ENCODE results near the gene GAD2.

The GAD2 gene

GRCh38 chr10:26216585-26217395 is at the start of gene GAD2:
Gene GAD2 (plus strand): TSS chr10:26216774. CDS start chr10:26216810, 36 bp downstream.
- peaks cover 100% of the 10 kb centered on the region for H3K27me3 ChIP-seq (ENCODE audit: control insufficient read depth, insufficient read depth, low read length)
- H3K27ac ChIP-seq (ENCODE audit: low read depth, low read length) = no peak within 1 kb of the TSS
- peaks cover 51% of the 10 kb centered on the region for H3K4me1 ChIP-seq (ENCODE audit: control insufficient read depth, insufficient read depth, low read length)
- peak within 1 kb of the TSS; percentile 58 for H3K4me3 ChIP-seq (ENCODE audit: low read depth, low read length)
- H3K9me3 ChIP-seq (ENCODE audit: control insufficient read depth, insufficient read depth, low read depth, low read length) = no peaks in the 10 kb centered on the region
- peak within 1 kb of the TSS; percentile 60 for H3K9ac ChIP-seq (ENCODE audit: low read length)
- H3K36me3 ChIP-seq (ENCODE audit: control insufficient read depth, insufficient read depth, low read length) = no peaks in the 10 kb centered on the region

DNA sequence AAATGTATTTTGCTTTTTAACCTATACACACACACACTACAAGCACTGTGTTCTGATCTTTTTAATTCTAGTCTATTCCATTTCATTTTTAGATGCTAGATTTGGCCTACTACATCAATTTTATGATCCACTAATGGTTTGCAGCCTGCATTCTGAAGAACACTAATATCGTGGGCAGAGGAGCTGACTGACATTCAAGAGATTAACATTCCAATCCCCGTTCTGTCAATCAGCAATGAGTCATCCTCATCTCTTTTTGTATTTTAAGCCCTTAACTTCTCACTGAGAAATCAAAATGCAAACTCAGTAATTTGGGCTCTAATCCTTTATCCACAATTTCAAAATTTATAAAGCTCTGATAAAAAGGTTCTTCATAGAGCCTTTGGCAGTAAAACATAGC is 47.1 kb upstream of the GAD2 start:
- Histone ChIP-seq H3K4me1 (ENCODE audit: control insufficient read depth, insufficient read depth, low read length) (peaks cover 26% of the 10 kb centered on the region), H3K36me3 (ENCODE audit: control insufficient read depth, insufficient read depth, low read length) (no peaks in the 10 kb centered on the region), H3K27ac (ENCODE audit: low read depth, low read length) (no peak overlapping the region), H3K9ac (ENCODE audit: low read length) (no peak overlapping the region), H3K9me3 (ENCODE audit: control insufficient read depth, insufficient read depth, low read depth, low read length) (no peaks in the 10 kb centered on the region), H3K27me3 (ENCODE audit: control insufficient read depth, insufficient read depth, low read length) (no peaks in the 10 kb centered on the region), H3K4me3 (ENCODE audit: low read depth, low read length) (no peak overlapping the region)

DNA sequence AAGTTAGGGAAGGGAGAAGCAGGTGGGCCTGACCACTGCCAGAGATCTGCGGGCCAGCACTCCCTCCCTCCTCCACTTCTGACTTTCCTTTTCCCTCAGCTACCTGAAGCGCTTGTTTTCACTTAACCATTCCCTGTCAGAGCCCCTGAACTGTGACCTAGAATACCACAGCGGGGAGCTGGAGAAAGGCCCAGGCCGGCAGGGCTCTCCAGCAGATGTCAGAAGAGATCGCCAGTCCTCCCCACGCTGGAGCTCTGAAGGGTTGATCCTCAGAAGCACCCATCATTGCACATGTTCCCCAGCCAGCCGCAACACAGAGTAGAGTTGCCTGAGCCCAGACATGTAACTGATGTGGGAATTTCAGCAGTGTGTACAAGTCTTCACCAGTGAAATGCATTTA is 44.4 kb upstream of the GAD2 start:
- Histone ChIP-seq H3K4me3 (ENCODE audit: low read depth, low read length) (no peak overlapping the region), H3K27ac (ENCODE audit: low read depth, low read length) (no peak overlapping the region), H3K27me3 (ENCODE audit: control insufficient read depth, insufficient read depth, low read length) (no peaks in the 10 kb centered on the region)

GRCh38 chr10:26173837-26174236 is 42.7 kb upstream of the GAD2 start:
- Histone ChIP-seq H3K27ac (ENCODE audit: low read depth, low read length) (no peak overlapping the region), H3K4me3 (ENCODE audit: low read depth, low read length) (no peak overlapping the region), H3K27me3 (ENCODE audit: control insufficient read depth, insufficient read depth, low read length) (no peaks in the 10 kb centered on the region), H3K36me3 (ENCODE audit: control insufficient read depth, insufficient read depth, low read length) (no peaks in the 10 kb centered on the region), H3K4me1 (ENCODE audit: control insufficient read depth, insufficient read depth, low read length) (peaks cover 26% of the 10 kb centered on the region), H3K9ac (ENCODE audit: low read length) (no peak overlapping the region), H3K9me3 (ENCODE audit: control insufficient read depth, insufficient read depth, low read depth, low read length) (no peaks in the 10 kb centered on the region)

More for the DNA sequence above, 44.4 kb upstream of the GAD2 start:
- H3K9ac ChIP-seq (ENCODE audit: low read length) = no peak overlapping the region
- H3K36me3 ChIP-seq (ENCODE audit: control insufficient read depth, insufficient read depth, low read length) = no peaks in the 10 kb centered on the region
- H3K4me1 ChIP-seq (ENCODE audit: control insufficient read depth, insufficient read depth, low read length) = peaks cover 26% of the 10 kb centered on the region
- H3K9me3 ChIP-seq (ENCODE audit: control insufficient read depth, insufficient read depth, low read depth, low read length) = no peaks in the 10 kb centered on the region

DNA sequence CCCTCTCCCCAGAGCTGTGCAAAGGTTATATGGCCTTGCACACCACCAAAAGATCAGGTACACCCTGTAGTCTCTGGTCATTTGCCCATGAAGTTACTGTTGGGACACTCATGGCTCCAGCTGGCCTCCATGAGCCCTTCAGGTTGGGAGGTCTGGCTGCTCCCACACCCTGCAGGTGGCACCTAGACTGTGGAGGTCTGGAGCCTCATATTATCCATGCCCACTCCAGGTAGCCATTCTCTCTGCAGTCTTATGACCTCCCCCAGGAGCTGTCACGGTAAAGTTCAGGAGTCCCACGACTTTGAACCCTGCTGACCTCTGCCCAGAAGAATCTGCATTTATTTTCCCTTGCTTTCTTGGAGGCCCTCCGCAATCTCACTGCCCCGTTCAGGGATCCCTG is 39.2 kb upstream of the GAD2 start:
- H3K4me3 ChIP-seq (ENCODE audit: low read depth, low read length) = no peak overlapping the region
- no peak overlapping the region for H3K9ac ChIP-seq (ENCODE audit: low read length)
- H3K27me3 ChIP-seq (ENCODE audit: control insufficient read depth, insufficient read depth, low read length) = no peaks in the 10 kb centered on the region
- H3K9me3 ChIP-seq (ENCODE audit: control insufficient read depth, insufficient read depth, low read depth, low read length) = no peaks in the 10 kb centered on the region
- H3K4me1 ChIP-seq (ENCODE audit: control insufficient read depth, insufficient read depth, low read length) = peaks cover under 1% of the 10 kb centered on the region; the same call in 1 of the 2 replicates
- no peaks in the 10 kb centered on the region for H3K36me3 ChIP-seq (ENCODE audit: control insufficient read depth, insufficient read depth, low read length)
- no peak overlapping the region for H3K27ac ChIP-seq (ENCODE audit: low read depth, low read length)

- Histone ChIP-seq H3K9ac (ENCODE audit: low read length) (no peak overlapping the region), H3K27ac (ENCODE audit: low read depth, low read length) (no peak overlapping the region), H3K27me3 (ENCODE audit: control insufficient read depth, insufficient read depth, low read length) (no peaks in the 10 kb centered on the region), H3K4me1 (ENCODE audit: control insufficient read depth, insufficient read depth, low read length) (no peaks in the 10 kb centered on the region), H3K9me3 (ENCODE audit: control insufficient read depth, insufficient read depth, low read depth, low read length) (no peaks in the 10 kb centered on the region), H3K4me3 (ENCODE audit: low read depth, low read length) (no peak overlapping the region), H3K36me3 (ENCODE audit: control insufficient read depth, insufficient read depth, low read length) (no peaks in the 10 kb centered on the region)
These were observed 22.3 kb upstream of the GAD2 start for GRCh38 chr10:26194275-26194674.

DNA sequence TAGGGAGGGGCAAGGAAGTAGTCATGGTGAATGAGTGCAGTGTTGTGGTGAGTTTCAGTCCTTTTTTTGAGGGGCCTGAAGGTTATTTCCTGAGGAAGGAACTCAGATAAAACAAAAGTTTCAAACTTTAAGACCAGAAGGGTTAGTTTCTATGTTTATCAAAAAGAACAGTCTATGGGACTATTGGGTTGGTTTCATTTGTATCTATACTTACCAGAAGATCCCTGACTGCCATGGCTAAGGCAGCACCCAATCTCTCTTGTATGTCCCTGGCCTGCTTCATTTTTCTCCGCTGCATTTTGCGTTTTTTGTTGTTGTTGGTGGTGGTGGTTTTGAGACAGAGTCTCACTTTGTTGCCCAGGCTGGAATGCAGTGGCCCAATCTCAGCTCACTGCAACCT is 19.3 kb upstream of the GAD2 start:
- Histone ChIP-seq H3K4me3 (ENCODE audit: low read depth, low read length) (no peak overlapping the region), H3K27me3 (ENCODE audit: control insufficient read depth, insufficient read depth, low read length) (no peaks in the 10 kb centered on the region), H3K9me3 (ENCODE audit: control insufficient read depth, insufficient read depth, low read depth, low read length) (no peaks in the 10 kb centered on the region), H3K36me3 (ENCODE audit: control insufficient read depth, insufficient read depth, low read length) (no peaks in the 10 kb centered on the region), H3K9ac (ENCODE audit: low read length) (no peak overlapping the region), H3K27ac (ENCODE audit: low read depth, low read length) (no peak overlapping the region), H3K4me1 (ENCODE audit: control insufficient read depth, insufficient read depth, low read length) (peaks cover 10% of the 10 kb centered on the region)

DNA sequence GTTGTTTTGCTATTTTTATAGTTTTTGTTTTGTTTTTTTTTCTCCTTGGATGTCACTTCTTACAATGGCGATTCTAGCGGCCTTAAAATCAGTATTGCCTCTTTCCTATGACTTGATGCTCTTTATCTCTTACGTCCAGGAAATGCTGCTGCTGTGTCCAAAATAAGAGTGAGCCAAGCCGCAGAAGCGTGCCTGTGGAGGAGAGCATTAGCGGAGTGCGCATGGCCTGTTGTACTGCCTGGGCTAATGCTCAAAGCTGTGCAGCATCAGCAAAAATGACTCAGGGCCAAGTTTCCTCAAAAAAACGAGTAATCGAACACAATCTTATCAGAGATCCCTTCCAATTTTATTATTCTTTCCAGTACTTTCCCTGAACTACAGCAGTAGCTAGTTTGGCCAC is 18.5 kb upstream of the GAD2 start:
- no peak overlapping the region for H3K9ac ChIP-seq (ENCODE audit: low read length)
- no peak overlapping the region for H3K27ac ChIP-seq (ENCODE audit: low read depth, low read length)
- peaks cover 10% of the 10 kb centered on the region for H3K4me1 ChIP-seq (ENCODE audit: control insufficient read depth, insufficient read depth, low read length)
- no peaks in the 10 kb centered on the region for H3K36me3 ChIP-seq (ENCODE audit: control insufficient read depth, insufficient read depth, low read length)
- H3K9me3 ChIP-seq (ENCODE audit: control insufficient read depth, insufficient read depth, low read depth, low read length) = no peaks in the 10 kb centered on the region
- no peak overlapping the region for H3K4me3 ChIP-seq (ENCODE audit: low read depth, low read length)
- H3K27me3 ChIP-seq (ENCODE audit: control insufficient read depth, insufficient read depth, low read length) = no peaks in the 10 kb centered on the region

DNA sequence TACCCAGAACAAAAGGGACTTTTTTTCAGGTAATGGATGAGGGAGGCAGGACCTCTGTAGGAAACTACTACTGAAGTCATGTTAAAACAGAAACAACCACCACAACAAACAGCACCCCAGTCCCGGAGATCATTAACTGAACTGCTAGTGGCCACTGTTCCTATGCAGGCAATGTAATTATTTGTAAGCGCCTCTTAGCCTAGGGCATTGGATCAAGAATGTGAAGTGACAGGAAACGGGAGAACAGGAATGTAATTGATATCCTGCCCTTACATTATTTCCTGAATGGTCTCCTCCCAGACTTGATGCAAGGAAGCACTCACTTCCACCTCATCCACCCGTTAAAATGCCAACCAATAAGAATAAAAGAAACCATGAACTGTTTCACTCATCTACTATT is 16.7 kb upstream of the GAD2 start:
- H3K27me3 ChIP-seq (ENCODE audit: control insufficient read depth, insufficient read depth, low read length) = no peaks in the 10 kb centered on the region
- peaks cover 10% of the 10 kb centered on the region for H3K4me1 ChIP-seq (ENCODE audit: control insufficient read depth, insufficient read depth, low read length)
- no peaks in the 10 kb centered on the region for H3K36me3 ChIP-seq (ENCODE audit: control insufficient read depth, insufficient read depth, low read length)
- H3K27ac ChIP-seq (ENCODE audit: low read depth, low read length) = no peak overlapping the region
- H3K9me3 ChIP-seq (ENCODE audit: control insufficient read depth, insufficient read depth, low read depth, low read length) = no peaks in the 10 kb centered on the region
- no peak overlapping the region for H3K4me3 ChIP-seq (ENCODE audit: low read depth, low read length)
- no peak overlapping the region for H3K9ac ChIP-seq (ENCODE audit: low read length)

DNA sequence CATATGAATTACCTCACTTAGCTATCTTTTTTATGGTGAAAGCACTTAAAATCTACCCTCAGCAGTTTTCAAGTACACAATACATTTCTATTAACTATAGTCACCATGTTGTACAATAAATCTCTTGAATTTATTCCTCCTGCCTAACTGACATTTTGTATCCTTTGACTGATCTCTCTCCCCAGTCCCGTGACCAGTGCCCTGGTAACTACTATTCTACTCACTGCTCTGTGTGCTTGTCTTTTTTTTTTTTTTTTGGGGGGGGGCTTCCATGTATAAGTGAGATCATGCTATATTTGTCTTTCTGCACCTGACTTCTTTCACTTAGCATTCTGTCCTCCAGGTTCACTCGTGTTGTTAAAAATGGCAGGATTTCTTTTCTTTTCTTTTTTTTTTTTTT is 11.4 kb upstream of the GAD2 start:
- Histone ChIP-seq H3K4me1 (ENCODE audit: control insufficient read depth, insufficient read depth, low read length) (peaks cover 2% of the 10 kb centered on the region), H3K27me3 (ENCODE audit: control insufficient read depth, insufficient read depth, low read length) (peaks cover 22% of the 10 kb centered on the region), H3K9me3 (ENCODE audit: control insufficient read depth, insufficient read depth, low read depth, low read length) (no peaks in the 10 kb centered on the region), H3K4me3 (ENCODE audit: low read depth, low read length) (no peak overlapping the region), H3K27ac (ENCODE audit: low read depth, low read length) (no peak overlapping the region), H3K9ac (ENCODE audit: low read length) (no peak overlapping the region), H3K36me3 (ENCODE audit: control insufficient read depth, insufficient read depth, low read length) (no peaks in the 10 kb centered on the region)

GRCh38 chr10:26211781-26212444 is 4.7 kb upstream of the GAD2 start:
- no peaks in the 10 kb centered on the region for H3K9me3 ChIP-seq (ENCODE audit: control insufficient read depth, insufficient read depth, low read depth, low read length)
- no peak overlapping the region for H3K27ac ChIP-seq (ENCODE audit: low read depth, low read length)
- no peaks in the 10 kb centered on the region for H3K36me3 ChIP-seq (ENCODE audit: control insufficient read depth, insufficient read depth, low read length)
- H3K27me3 ChIP-seq (ENCODE audit: control insufficient read depth, insufficient read depth, low read length) = peaks cover 89% of the 10 kb centered on the region
- H3K4me1 ChIP-seq (ENCODE audit: control insufficient read depth, insufficient read depth, low read length) = peaks cover 33% of the 10 kb centered on the region
- H3K9ac ChIP-seq (ENCODE audit: low read length) = peak overlapping the region; percentile 29
- peak overlapping the region; percentile 14; the same call in 1 of the 2 replicates for H3K4me3 ChIP-seq (ENCODE audit: low read depth, low read length)

Data from HUES6 (cell line).